Measurements from ENCODE around the gene AHCY. TPM values are rescaled to one million over a fixed set of nuclear protein-coding genes. Genes with fewer than 3 reads are reported as not detected.

AHCY gene
- 350 TPM for total RNA-seq (2021; ENCODE audit: unreplicated experiment)
- 386 and 409 TPM in 2 replicates for polyA plus RNA-seq (2012)
- Bru-seq, nascent RNA, result percentile 84 among the genes with signal in this experiment
- percentile 89 among the genes with signal in this experiment for BruChase-seq, experiment 1, labeled RNA remaining after a 6-hour chase
- BruChase-seq, experiment 2, labeled RNA remaining after a 2-hour chase, result percentile 84 among the genes with signal in this experiment
- long read RNA-seq, transcript AHCY-201 (10 exons, 2,143 nt), result major isoform, 252 of 415 reads
- long read RNA-seq, partial matches to known transcripts, result 101 of 415 reads
- long read RNA-seq, other reads (novel, unspliced or antisense), result 60 of 415 reads

DNA sequence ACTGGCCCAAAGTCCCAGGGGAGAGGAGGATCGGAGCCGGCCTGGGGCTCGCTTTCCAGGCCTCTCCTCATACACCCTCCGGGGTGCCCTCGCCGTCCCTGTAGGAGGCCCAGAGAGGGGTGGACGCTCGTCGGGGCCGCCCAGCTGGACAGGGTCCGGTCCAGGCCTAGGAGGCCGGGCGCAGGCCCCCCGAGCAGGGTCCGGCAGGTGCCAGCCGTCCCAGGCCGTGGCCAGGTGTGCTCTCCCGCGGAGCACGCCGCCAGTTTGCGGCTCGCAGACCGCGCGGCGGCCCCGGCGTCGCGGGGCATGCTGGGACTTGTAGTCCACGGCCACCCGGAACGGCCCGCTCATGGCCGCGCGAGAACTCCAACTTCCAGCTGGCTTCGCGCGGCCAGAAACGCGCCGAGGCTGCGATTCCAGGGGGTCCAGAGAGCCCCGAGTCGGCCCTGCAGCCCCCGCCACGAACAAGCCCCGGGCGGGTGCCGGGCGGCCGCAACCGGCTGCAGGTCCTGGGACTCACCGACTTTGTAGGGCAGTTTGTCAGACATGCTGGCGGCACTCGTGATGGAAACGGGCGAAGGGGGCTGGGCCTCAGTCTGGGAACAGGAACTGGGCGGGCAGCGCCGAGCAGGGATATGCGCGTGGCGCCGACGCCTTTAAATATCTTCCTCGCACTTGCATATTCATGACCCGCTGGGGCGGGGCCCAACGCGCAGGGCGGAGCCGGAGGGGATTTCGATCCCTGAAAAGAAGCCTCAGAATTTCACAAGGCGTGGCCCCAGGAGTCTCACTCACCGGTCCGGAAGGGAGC lies at the start of gene AHCY:
TSS of gene AHCY (minus strand) at position 633 of the 811 bp plus-strand sequence. CDS start at position 548, 85 bp downstream.
- no peak within 1 kb of the TSS for H2AFZ ChIP-seq (ENCODE audit: low read depth, low read length, poor library complexity, severe bottlenecking)
- TF ChIP-seq ZBTB33 (IDR thresholded peaks at IDR 0.05; ENCODE audit: extremely low read depth, insufficient replicate concordance, low read length) (peak; percentile 61), ELF1 (IDR thresholded peaks at IDR 0.05; ENCODE audit: borderline replicate concordance, low read depth) (peak; percentile 84; the same call in 1 of the 2 replicates), FOSL1 (IDR thresholded peaks at IDR 0.05; ENCODE audit: low read depth) (no peak), CEBPB (IDR thresholded peaks at IDR 0.05; ENCODE audit: low read depth) (no peak), ZNF274 (IDR thresholded peaks at IDR 0.05; ENCODE audit: low read depth, low read length) (no peak), EZH2 (IDR thresholded peaks at IDR 0.05) (no peak), MAX (IDR thresholded peaks at IDR 0.05) (peak; percentile 96), TCF7L2 (IDR thresholded peaks at IDR 0.05; ENCODE audit: borderline replicate concordance, extremely low read depth, insufficient read depth, insufficient read length) (peak; percentile 13), ZFX (IDR thresholded peaks at IDR 0.05) (peak; percentile 98), POLR2AphosphoS5 (IDR thresholded peaks at IDR 0.05; ENCODE audit: low read depth, low read length) (peak; percentile 93), SIN3A (IDR thresholded peaks at IDR 0.05; ENCODE audit: low read depth) (peak; percentile 74; the same call in 1 of the 2 replicates), CTCF (IDR thresholded peaks at IDR 0.05 in 2 of 3, conservative IDR thresholded peaks at IDR 0.05 in 1 of 3; ENCODE audit: borderline replicate concordance in 1 of 3, insufficient read depth in 1 of 3, low read depth in 2 of 3, low read length in 2 of 3) (0 out of 6 replicates have a peak, but pooled peaks of 1 of the 3 experiments have one; percentile 5), JUND (IDR thresholded peaks at IDR 0.05) (no peak), EGR1 (IDR thresholded peaks at IDR 0.05; ENCODE audit: low read depth) (no peak)
- TF ChIP-seq, protein P1, sequence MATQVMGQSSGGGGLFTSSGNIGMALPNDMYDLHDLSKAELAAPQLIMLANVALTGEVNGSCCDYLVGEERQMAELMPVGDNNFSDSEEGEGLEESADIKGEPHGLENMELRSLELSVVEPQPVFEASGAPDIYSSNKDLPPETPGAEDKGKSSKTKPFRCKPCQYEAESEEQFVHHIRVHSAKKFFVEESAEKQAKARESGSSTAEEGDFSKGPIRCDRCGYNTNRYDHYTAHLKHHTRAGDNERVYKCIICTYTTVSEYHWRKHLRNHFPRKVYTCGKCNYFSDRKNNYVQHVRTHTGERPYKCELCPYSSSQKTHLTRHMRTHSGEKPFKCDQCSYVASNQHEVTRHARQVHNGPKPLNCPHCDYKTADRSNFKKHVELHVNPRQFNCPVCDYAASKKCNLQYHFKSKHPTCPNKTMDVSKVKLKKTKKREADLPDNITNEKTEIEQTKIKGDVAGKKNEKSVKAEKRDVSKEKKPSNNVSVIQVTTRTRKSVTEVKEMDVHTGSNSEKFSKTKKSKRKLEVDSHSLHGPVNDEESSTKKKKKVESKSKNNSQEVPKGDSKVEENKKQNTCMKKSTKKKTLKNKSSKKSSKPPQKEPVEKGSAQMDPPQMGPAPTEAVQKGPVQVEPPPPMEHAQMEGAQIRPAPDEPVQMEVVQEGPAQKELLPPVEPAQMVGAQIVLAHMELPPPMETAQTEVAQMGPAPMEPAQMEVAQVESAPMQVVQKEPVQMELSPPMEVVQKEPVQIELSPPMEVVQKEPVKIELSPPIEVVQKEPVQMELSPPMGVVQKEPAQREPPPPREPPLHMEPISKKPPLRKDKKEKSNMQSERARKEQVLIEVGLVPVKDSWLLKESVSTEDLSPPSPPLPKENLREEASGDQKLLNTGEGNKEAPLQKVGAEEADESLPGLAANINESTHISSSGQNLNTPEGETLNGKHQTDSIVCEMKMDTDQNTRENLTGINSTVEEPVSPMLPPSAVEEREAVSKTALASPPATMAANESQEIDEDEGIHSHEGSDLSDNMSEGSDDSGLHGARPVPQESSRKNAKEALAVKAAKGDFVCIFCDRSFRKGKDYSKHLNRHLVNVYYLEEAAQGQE (IDR thresholded peaks at IDR 0.05; ENCODE audit: low read depth), result no peak
- TF ChIP-seq, protein P2, sequence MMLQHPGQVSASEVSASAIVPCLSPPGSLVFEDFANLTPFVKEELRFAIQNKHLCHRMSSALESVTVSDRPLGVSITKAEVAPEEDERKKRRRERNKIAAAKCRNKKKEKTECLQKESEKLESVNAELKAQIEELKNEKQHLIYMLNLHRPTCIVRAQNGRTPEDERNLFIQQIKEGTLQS (IDR thresholded peaks at IDR 0.05), result no peak

More for the DNA sequence above, at the start of gene AHCY:
- peaks cover 13 to 45% of the 10 kb centered on the region in 2 experiments for H3K4me1 ChIP-seq (ENCODE audit: control insufficient read depth in 1 of 2, insufficient read depth in 2 of 2, low read length in 2 of 2)
- intact Hi-C loops (cut with micrococcal nuclease), result no loop called here
- H3K79me2 ChIP-seq (ENCODE audit: insufficient read depth, low read length), result peaks cover 47% of the 10 kb centered on the region
- peak within 1 kb of the TSS; percentile 72 for H3K27ac ChIP-seq (ENCODE audit: low read depth, low read length)
- no peaks in the 10 kb centered on the region for H3K9me2 ChIP-seq (ENCODE audit: insufficient read depth)
- H3K36me3 ChIP-seq (ENCODE audit: control insufficient read depth in 1 of 2, insufficient read depth in 2 of 2, low read length in 2 of 2), result peaks cover 0 to 23% of the 10 kb centered on the region in 2 experiments; a peak in 2 of 4 replicates
- no peaks in the 10 kb centered on the region for H3K27me3 ChIP-seq (ENCODE audit: insufficient read depth, low read length)
- CTCF ChIA-PET, result interaction anchor here (1.0 to 4.3 kb wide), 3 partner anchors 11 to 220 kb away, joined by 3 to 26 read pairs (median 3); no protein-coding TSS in a partner anchor
- POLR2A ChIA-PET, result interaction anchor here (0.8 to 2.0 kb wide), 5 partner anchors 9 to 223 kb away, joined by 3 to 8 read pairs (median 3); partner anchors contain the start of gene DYNLRB1
- no TSS peak for BruUV-seq (replicated peaks)
- H3K4me3 ChIP-seq (replicated peaks in 1 of 2; ENCODE audit: low read depth in 1 of 2, low read length in 2 of 2), result peak within 1 kb of the TSS; percentile 55 to 80
- H3K9ac ChIP-seq (ENCODE audit: low read length), result peak within 1 kb of the TSS; percentile 97
- H3K4me2 ChIP-seq (ENCODE audit: low read length), result peak within 1 kb of the TSS; percentile 73
- no peaks in the 10 kb centered on the region for H3K9me3 ChIP-seq (ENCODE audit: control insufficient read depth in 1 of 2, insufficient read depth in 1 of 2, low read depth in 1 of 2, low read length in 2 of 2)
- peak; percentile 95 for DNase-seq (ENCODE audit: low read depth, low spot score)
- H4K20me1 ChIP-seq (ENCODE audit: insufficient read depth), result no peaks in the 10 kb centered on the region; the same call in 1 of the 2 replicates
- RAD21 ChIA-PET (ENCODE audit: low non-redundant PET in 1 of 2, low total read pairs in 2 of 2, uncharacterized antibody in 2 of 2, unreplicated experiment in 2 of 2), result no interaction called here
- peak; percentile 94 for ATAC-seq

Data from HCT116 (cell line).